C4-2B (cell line): ENCODE results near the gene C7.

Experiments
- CTCF ChIP-seq: fragments of 450-650 bp; conservative IDR thresholded peaks from 2 replicates; pipeline ENCODE4 v1.5.1; 2017; ENCODE audit warnings: mild to moderate bottlenecking
- ZFX ChIP-seq: fragments of 450-650 bp; IDR thresholded peaks from 2 replicates; pipeline ENCODE4 v1.6.1; 2017

DNA sequence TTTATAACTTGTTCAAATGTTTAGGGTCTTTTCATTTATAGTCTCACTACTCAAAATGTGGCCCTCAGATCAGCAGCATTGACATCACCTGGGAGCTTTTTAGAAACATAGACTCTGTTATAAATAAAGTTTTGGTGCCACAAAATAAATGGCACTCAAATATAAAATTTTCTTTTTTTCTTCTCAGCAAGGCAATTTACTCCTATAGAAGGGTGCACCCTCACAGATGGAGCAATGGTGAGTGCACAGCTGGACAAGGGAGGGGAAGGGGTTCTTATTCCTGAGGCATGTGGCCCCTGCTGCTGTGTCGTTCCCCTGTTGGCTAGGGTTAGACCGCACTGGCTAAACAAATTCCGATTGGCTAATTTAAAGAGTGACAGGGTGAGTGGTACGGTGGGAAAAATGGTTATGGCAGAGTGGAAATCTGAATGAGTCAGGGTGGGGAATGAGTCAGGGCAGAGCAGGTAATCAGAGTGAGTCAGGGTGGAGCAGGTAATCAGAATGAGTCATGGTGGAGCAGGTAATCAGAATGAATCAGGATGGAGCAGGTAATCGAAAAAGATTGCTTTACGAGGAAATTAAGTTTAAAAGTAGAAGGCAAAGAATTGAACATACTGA lies 31.8 kb upstream of the C7 start:
- TF ChIP-seq CTCF (no peak), ZFX (no peak)
